ENCODE measurements around the gene IFNL4. TPM values are rescaled to one million over a fixed set of nuclear protein-coding genes. Genes with fewer than 3 reads are reported as not detected.
"Not testable (repeated sequence)": the region's sequence is repeated elsewhere in the genome, so short reads cannot be mapped to it uniquely, and the experiment has no call there.

IFNL4 gene
- total and polyA plus RNA-seq, 2 of the 13 experiments (the other 11 are each of a cell fraction or from before 2014, with no cell fraction given) = not detected

- H3K79me2 ChIP-seq (ENCODE audit: insufficient read depth, low read length) = no peaks in the 10 kb centered on the region
- no peaks in the 10 kb centered on the region; a peak in 1 of 5 replicates for H3K27me3 ChIP-seq (ENCODE audit: control insufficient read depth in 1 of 2, insufficient read depth in 2 of 2, low read length in 2 of 2)
- H3K4me3 ChIP-seq (replicated peaks in 1 of 3; ENCODE audit: insufficient read depth in 1 of 3, low read depth in 2 of 3, low read length in 3 of 3) = no peak overlapping the region
- no peak overlapping the region for H2AFZ ChIP-seq (ENCODE audit: low read length)
- CTCF ChIA-PET (ENCODE audit: low intra/inter-chr PET ratio, low total read pairs) = no interaction called here
- in situ Hi-C loops (cut with HindIII; ENCODE audit: extremely low pct_ligation_motif_present, low pct_unique_long_range_greater_than_20kb) = no loop called here
- H3K36me3 ChIP-seq (replicated peaks in 1 of 2; ENCODE audit: control insufficient read depth in 1 of 2, insufficient read depth in 2 of 2, low read length in 2 of 2) = no peaks in the 10 kb centered on the region
- no TSS peak for BruUV-seq (replicated peaks)
- no peak overlapping the region for H3K9ac ChIP-seq (ENCODE audit: insufficient read depth, low read depth, low read length)
- no peak for DNase-seq (ENCODE audit: low spot score)
- WGBS (ENCODE audit: low lambda C conversion rate) = 62% methylated on average over 10 of the region's 42 CpGs
- POLR2A ChIA-PET = no interaction called here
- no peak overlapping the region for H3K4me2 ChIP-seq (ENCODE audit: low read depth, low read length)
- H3K27ac ChIP-seq (ENCODE audit: extremely low read length, insufficient read depth, low read length) = no peak overlapping the region
- no peaks in the 10 kb centered on the region for H4K20me1 ChIP-seq (ENCODE audit: insufficient read depth, low read length)
- H3K9me3 ChIP-seq (ENCODE audit: low read length) = no peaks in the 10 kb centered on the region
- no peak for FAIRE-seq
- intact Hi-C loops (cut with micrococcal nuclease; ENCODE audit: unreplicated experiment) = no loop called here
- TF ChIP-seq SOX6 (IDR thresholded peaks at IDR 0.05) (no peak), SOX6 (CRISPR knock-in tag; IDR thresholded peaks at IDR 0.05) (no peak), ZNF879 (CRISPR knock-in tag; IDR thresholded peaks at IDR 0.05) (no peak), FOXM1 (CRISPR knock-in tag; IDR thresholded peaks at IDR 0.05) (no peak), ETV6 (CRISPR knock-in tag; conservative IDR thresholded peaks at IDR 0.05) (no peak), NR2F2 (IDR thresholded peaks at IDR 0.05; ENCODE audit: borderline replicate concordance, low read depth) (no peak), ZNF790 (CRISPR knock-in tag; IDR thresholded peaks at IDR 0.05; ENCODE audit: borderline replicate concordance) (no peak), FOXC1 (CRISPR knock-in tag; IDR thresholded peaks at IDR 0.05; ENCODE audit: borderline replicate concordance) (no peak)
- no peak; the same call in 2 of the 3 replicates for ATAC-seq
- no peaks in the 10 kb centered on the region for H3K4me1 ChIP-seq (ENCODE audit: insufficient read depth, low read length)
Observed at GRCh38 chr19:39246951-39247669, 1.5 kb downstream of the IFNL4 start.

DNA sequence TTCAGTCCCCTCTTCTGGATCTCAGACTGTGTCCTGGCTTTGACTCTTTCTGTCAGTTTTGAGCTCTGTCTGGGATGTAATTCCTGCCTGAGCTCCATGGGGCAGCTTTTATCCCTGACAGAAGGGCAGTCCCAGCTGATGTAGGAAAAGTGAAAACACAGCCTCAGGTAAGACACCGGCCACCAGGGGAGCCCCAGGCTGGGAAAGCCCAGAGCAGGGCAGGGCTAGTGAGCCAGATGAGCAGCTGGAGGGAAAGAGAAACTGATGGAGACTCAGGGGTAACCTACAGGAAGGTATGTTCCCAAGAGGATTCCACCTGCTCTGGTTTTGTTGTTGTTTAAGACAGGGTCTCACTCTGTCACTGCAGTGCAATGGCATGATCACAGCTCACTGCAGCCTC is 3.5 kb downstream of the IFNL4 start:
- H3K27me3 ChIP-seq (ENCODE audit: control insufficient read depth in 1 of 2, insufficient read depth in 2 of 2, low read length in 2 of 2); H2AFZ ChIP-seq (ENCODE audit: low read length); H4K20me1 ChIP-seq (ENCODE audit: insufficient read depth, low read length); H3K36me3 ChIP-seq (replicated peaks in 1 of 2; ENCODE audit: control insufficient read depth in 1 of 2, insufficient read depth in 2 of 2, low read length in 2 of 2); POLR2A ChIA-PET; intact Hi-C loops (cut with micrococcal nuclease; ENCODE audit: unreplicated experiment); H3K4me3 ChIP-seq (replicated peaks in 1 of 3; ENCODE audit: insufficient read depth in 1 of 3, low read depth in 2 of 3, low read length in 3 of 3); DNase-seq (ENCODE audit: low spot score); H3K9me3 ChIP-seq (ENCODE audit: low read length); CTCF ChIA-PET (ENCODE audit: low intra/inter-chr PET ratio, low total read pairs); H3K79me2 ChIP-seq (ENCODE audit: insufficient read depth, low read length); H3K27ac ChIP-seq (ENCODE audit: extremely low read length, insufficient read depth, low read length); H3K4me2 ChIP-seq (ENCODE audit: low read depth, low read length); in situ Hi-C loops (cut with HindIII; ENCODE audit: extremely low pct_ligation_motif_present, low pct_unique_long_range_greater_than_20kb); H3K9ac ChIP-seq (ENCODE audit: insufficient read depth, low read depth, low read length); H3K4me1 ChIP-seq (ENCODE audit: insufficient read depth, low read length); BruUV-seq (replicated peaks): not testable (repeated sequence)
- ATAC-seq = peak; percentile 93
- WGBS (ENCODE audit: low lambda C conversion rate) = no CpG with 5 or more reads among the region's 1 CpG
- FAIRE-seq = peak; percentile 92

DNA sequence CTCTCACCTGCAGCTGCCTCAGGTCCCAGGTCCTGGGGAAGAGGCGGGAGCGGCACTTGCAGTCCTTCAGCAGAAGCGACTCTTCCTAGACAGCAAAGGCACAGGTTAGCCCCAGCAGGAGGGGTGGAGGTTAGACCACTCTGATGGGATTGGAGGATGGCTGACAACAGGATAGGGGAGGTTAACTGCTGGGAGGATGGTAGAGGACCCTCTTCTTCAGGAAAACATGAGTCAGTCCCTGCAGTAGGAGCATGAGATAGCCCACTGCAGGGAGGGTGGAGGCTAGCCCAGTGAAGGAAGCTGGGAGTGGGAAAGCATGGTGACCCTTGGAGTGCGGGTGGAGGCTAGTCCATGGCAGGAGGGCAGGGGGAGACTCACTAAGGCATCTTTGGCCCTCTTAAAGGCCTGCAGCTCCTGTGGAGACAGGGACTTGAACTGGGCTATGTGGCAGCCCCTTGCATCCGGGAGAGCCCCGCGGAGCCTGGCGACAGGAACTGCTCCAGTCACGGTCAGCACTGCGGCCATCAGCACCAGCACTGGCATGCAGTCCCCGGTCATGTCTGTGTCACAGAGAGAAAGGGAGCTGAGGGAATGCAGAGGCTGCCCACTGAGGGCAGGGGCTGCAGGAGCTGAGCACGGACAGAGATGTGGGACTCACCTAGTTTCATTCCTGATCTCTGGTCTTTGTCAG is 4.1 kb downstream of the IFNL4 start, which contains the start of gene IFNL3:
Gene IFNL3 (minus strand): TSS at position 597 of the 691 bp plus-strand sequence. CDS start 39 bp downstream, at position 558.
- FAIRE-seq; in situ Hi-C loops (cut with HindIII; ENCODE audit: extremely low pct_ligation_motif_present, low pct_unique_long_range_greater_than_20kb); DNase-seq (ENCODE audit: low spot score); H3K27ac ChIP-seq (ENCODE audit: extremely low read length, insufficient read depth, low read length); H3K79me2 ChIP-seq (ENCODE audit: insufficient read depth, low read length); H3K4me2 ChIP-seq (ENCODE audit: low read depth, low read length); H3K27me3 ChIP-seq (ENCODE audit: control insufficient read depth in 1 of 2, insufficient read depth in 2 of 2, low read length in 2 of 2); intact Hi-C loops (cut with micrococcal nuclease; ENCODE audit: unreplicated experiment); H3K36me3 ChIP-seq (replicated peaks in 1 of 2; ENCODE audit: control insufficient read depth in 1 of 2, insufficient read depth in 2 of 2, low read length in 2 of 2); CTCF ChIA-PET (ENCODE audit: low intra/inter-chr PET ratio, low total read pairs); H3K4me3 ChIP-seq (replicated peaks in 1 of 3; ENCODE audit: insufficient read depth in 1 of 3, low read depth in 2 of 3, low read length in 3 of 3); BruUV-seq (replicated peaks); H4K20me1 ChIP-seq (ENCODE audit: insufficient read depth, low read length); H2AFZ ChIP-seq (ENCODE audit: low read length); H3K9ac ChIP-seq (ENCODE audit: insufficient read depth, low read depth, low read length); H3K4me1 ChIP-seq (ENCODE audit: insufficient read depth, low read length); POLR2A ChIA-PET; H3K9me3 ChIP-seq (ENCODE audit: low read length): not testable (repeated sequence)
- WGBS (ENCODE audit: low lambda C conversion rate) = no CpG with 5 or more reads among the region's 12 CpGs
- peak; percentile 14; the same call in 1 of the 3 replicates for ATAC-seq

Measured in HepG2 (cell line).